PFSK-1 (cell line): Measurements from ENCODE around the gene HELQ.

ENCODE experiments used
- FOXP2 ChIP-seq: optimal IDR thresholded peaks from 2 replicates; pipeline ENCODE3; 2011; ENCODE audit warnings: borderline replicate concordance, control low read depth, inconsistent platforms; ENCODE audit not compliant: insufficient read depth; ENCODE audit errors: extremely low read length, extremely low read depth
- POLR2AphosphoS5 ChIP-seq: IDR thresholded peaks from 2 replicates; pipeline ENCODE4 v1.6.1; 2012; ENCODE audit warnings: low read depth, mild to moderate bottlenecking, control low read depth, low read length, moderate library complexity
- SIN3A ChIP-seq: IDR thresholded peaks from 2 replicates; pipeline ENCODE4 v1.6.1; 2012; ENCODE audit warnings: mild to moderate bottlenecking, low read length, moderate library complexity, borderline replicate concordance; ENCODE audit not compliant: insufficient read depth
- TAF1 ChIP-seq: IDR thresholded peaks from 2 replicates; pipeline ENCODE4 v1.6.1; 2012; ENCODE audit warnings: low read length, control low read depth, borderline replicate concordance; ENCODE audit not compliant: insufficient read depth
- TF ChIP-seq, protein P1 (sequence below), 2 experiments: IDR thresholded peaks; 2 replicates each; pipeline versions ENCODE4 v1.6.1 to v1.8.0; 2011 to 2012; ENCODE audit warnings: low read depth in 2 of 2, low read length in 2 of 2, control low read depth in 1 of 2, inconsistent platforms in 1 of 2, mild to moderate bottlenecking in 1 of 2, moderate library complexity in 1 of 2; ENCODE audit not compliant: insufficient read depth in 1 of 2

Gene HELQ

DNA sequence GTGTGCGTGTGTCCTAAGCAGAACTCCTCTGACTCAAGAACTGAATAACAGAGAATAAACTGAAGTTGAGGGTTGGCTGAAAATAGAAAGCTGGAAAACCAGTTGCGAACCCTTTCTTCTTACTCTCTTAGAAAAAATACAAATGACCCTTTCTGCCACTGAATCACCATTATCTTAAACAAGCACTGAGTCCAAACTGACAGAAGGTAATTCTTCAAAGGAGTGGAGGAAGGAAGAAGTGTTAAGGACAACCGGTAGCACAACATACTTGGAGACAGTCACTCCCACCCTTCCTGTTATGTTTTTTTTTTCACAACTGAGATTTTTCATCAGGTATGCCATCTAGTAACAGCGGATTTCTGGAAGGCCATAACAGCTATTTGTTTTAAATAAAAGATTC, 38.1 kb downstream of the HELQ start:
- no peak for TF ChIP-seq FOXP2
- no peak for TF ChIP-seq TAF1
- no peak for TF ChIP-seq POLR2AphosphoS5
- TF ChIP-seq SIN3A = no peak

DNA sequence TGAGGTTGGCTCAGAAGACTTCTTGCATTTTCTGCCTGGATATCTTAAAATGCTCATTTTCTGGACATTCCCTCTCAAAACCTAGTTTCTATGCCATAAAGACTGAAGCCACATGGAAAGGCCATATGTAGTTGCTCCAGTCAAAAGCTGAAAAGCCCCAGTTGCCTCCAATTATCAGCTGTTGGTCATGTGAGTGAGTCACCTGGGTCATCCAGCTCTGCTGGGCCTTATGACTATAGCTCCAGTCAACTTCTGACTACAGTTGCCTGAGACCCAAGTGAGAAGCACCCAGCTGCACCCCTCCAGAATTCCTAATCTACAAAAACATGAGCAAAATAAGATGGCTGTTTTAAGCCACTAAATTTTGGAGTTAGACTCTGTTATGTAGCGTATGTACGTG, 41.9 kb downstream of the HELQ start:
- TF ChIP-seq SIN3A = no peak

DNA sequence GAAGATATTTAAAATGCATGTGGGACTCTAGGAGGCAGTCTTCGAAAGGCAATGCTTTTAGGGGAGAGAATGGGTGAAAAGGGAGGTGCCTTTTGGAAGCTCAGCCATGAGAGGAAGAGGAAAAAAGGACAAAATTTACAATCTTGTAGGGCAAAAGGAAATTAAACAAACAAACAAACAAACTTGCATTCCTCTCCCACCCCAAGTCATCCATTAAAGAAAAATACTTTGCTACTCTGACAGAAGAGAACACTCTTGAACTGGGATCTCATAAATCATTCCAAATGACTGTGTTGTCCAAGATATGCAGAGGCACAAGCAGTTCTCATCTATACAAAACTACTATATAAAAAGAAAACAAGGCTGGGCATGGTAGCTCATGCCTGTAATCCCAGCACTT, 46.7 kb downstream of the HELQ start:
- TF ChIP-seq, protein P1, sequence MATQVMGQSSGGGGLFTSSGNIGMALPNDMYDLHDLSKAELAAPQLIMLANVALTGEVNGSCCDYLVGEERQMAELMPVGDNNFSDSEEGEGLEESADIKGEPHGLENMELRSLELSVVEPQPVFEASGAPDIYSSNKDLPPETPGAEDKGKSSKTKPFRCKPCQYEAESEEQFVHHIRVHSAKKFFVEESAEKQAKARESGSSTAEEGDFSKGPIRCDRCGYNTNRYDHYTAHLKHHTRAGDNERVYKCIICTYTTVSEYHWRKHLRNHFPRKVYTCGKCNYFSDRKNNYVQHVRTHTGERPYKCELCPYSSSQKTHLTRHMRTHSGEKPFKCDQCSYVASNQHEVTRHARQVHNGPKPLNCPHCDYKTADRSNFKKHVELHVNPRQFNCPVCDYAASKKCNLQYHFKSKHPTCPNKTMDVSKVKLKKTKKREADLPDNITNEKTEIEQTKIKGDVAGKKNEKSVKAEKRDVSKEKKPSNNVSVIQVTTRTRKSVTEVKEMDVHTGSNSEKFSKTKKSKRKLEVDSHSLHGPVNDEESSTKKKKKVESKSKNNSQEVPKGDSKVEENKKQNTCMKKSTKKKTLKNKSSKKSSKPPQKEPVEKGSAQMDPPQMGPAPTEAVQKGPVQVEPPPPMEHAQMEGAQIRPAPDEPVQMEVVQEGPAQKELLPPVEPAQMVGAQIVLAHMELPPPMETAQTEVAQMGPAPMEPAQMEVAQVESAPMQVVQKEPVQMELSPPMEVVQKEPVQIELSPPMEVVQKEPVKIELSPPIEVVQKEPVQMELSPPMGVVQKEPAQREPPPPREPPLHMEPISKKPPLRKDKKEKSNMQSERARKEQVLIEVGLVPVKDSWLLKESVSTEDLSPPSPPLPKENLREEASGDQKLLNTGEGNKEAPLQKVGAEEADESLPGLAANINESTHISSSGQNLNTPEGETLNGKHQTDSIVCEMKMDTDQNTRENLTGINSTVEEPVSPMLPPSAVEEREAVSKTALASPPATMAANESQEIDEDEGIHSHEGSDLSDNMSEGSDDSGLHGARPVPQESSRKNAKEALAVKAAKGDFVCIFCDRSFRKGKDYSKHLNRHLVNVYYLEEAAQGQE (IDR thresholded peaks at IDR 0.05; ENCODE audit: insufficient read depth in 1 of 2, low read depth in 2 of 2, low read length in 2 of 2) = no peak
- no peak for TF ChIP-seq SIN3A
- TF ChIP-seq TAF1 = no peak
- TF ChIP-seq FOXP2 = no peak
- TF ChIP-seq POLR2AphosphoS5 = no peak

DNA sequence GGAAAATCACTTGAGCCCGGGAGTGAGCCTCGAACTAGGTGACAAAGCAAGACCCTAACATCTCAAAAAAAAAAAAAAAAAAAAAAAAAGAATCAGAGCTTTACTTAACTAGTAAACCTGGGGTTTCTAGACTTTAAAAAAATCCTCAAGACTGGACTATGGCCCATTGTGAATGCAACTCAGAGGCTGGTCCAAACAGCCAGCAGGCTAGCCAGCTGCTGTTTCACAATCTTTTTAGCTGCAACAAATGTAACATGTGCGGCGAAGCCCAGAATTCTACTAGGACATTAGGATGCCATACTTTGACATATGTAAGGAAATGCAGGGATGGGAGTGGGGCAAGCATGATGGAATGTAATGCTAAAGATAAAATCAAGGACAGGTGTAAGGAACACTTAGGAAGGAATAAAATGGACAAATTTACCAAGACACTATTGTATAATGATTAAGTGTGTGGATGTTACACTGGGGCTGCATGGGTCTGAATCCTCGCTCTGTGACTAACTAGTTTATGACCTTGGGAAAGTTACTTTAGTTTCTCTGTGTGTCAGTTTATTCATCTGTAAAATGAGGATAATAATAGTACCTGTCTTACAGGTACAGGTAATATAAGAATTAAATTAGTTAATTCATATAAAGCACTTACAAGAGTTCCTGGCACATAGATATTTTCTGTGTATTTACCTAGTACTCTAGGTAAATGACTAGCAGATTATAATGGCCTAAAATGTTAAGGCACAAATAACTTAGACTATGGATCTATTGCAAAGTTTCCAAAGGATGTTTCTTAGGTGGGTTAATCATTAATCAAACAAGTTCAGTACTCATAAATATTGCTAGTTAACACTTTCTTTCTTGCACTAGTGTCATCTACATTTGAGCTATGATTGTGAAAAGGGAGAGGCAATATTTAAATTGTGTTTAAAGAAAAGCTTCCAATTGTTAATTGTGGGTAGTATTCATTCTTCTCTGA, 49.5 kb downstream of the HELQ start:
- TF ChIP-seq POLR2AphosphoS5 = no peak

DNA sequence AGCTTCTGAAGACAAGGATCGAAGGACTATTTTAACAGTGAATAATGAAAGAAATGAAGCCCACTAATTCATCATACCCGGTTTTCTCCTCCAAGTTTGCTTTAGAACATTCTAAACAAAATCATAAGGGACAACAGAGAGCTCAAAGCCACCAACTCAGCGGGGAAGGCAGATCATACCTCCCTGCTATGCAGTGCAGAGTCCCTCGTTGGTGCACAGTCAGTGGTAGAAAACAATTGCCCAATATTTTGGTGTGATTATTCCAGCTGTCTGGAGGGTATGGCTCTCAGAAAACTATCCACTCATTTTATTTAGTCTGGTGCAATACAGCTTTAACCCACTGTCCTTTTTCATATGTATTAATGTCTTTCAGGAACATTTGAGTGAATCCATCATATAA, 61.7 kb downstream of the HELQ start:
- TF ChIP-seq, protein P1 (IDR thresholded peaks at IDR 0.05; ENCODE audit: insufficient read depth in 1 of 2, low read depth in 2 of 2, low read length in 2 of 2) = no peak
- TF ChIP-seq TAF1 = no peak
- TF ChIP-seq FOXP2 = no peak
- no peak for TF ChIP-seq SIN3A
- no peak for TF ChIP-seq POLR2AphosphoS5

DNA sequence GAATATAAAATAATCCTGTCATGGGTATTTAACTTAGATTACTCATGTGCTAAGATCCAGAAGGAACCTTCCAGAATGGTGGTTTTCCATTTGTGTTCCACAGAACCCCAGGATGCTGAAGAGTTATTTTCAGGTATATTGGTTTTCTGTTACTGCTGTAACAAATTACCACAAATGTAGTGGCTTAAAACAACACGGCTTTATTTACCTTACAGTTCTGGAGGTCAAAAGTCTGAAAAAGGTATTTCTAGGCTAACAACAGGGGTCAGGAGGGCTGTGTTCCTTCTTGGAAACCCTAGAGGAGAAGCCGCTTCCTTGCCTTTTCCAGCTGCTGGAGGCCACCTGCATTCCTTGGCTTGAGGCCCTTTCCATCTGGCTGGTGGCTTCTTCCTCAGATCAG, 63.1 kb downstream of the HELQ start:
- TF ChIP-seq SIN3A (no peak), POLR2AphosphoS5 (no peak), TAF1 (no peak), FOXP2 (no peak)
- TF ChIP-seq, protein P1 (IDR thresholded peaks at IDR 0.05; ENCODE audit: insufficient read depth in 1 of 2, low read depth in 2 of 2, low read length in 2 of 2) = no peak

DNA sequence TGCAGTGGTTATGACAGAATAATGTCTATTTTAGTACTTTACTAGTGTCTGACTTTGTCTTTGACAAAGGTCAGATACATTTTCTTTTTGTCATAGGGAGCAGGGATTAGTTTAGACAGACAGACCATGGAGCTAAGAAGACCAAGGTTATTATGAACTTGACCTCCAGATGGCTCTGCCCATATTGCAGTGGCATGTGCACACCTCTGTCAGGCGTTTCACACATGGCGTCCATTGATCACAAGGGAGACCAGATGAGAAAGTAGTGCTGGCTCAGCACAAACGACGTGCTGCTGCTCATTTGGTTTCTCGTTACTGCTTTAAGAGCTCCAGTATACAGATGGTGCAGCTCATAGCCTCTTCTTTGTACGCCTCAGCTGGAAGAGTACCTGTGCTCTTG, 64.7 kb downstream of the HELQ start:
- TF ChIP-seq TAF1 = no peak
- TF ChIP-seq, protein P1 (IDR thresholded peaks at IDR 0.05; ENCODE audit: insufficient read depth in 1 of 2, low read depth in 2 of 2, low read length in 2 of 2) = no peak
- no peak for TF ChIP-seq SIN3A
- no peak for TF ChIP-seq FOXP2
- no peak for TF ChIP-seq POLR2AphosphoS5
